NCI-H2171 treated with DMSO at 0.1 percent for 48 hours (cell line): ENCODE data around the gene VAMP8.
"Not testable (repeated sequence)": the region's sequence is repeated elsewhere in the genome, so short reads cannot be mapped to it uniquely, and the experiment has no call there.

Experiments
- DNase-seq: peaks from one replicate; lab custom pipeline; 2025; lab: John Stamatoyannopoulos, UW

VAMP8 gene

DNA sequence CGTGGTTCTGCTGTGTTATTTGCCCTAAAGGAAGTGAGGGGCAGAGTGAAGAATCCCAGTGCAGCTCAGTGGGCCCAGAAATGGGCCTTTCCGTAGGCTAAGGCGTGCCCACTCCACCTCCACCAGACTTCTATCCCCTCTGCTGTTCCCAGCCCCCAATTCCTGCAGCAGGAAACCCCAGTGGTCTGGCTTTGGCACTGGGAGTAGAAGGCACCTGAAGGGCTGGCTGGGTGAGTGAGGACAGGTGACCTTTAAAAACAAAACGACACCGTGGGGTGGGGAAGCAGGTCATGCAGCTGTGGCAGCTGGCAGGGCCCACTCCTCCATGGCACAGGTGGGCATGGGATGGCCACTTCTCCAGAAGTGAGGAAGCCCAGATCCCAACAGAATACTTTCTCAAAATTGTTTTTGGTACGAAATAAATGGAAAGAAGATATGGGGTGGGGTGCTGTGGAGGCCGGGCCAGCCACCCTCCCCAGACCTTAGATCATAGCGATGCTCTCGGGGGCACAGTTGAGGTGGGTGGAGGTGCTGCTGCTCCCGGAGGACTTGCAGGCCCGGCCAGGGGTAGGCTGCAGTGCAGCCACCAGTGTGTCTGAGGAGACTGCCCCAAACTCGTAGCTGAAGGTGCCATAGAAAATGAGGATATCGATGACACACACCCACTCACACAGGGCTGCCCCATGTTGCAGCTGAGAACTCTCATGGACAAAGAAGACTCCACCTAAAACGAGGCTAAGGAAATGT, 21.4 kb downstream of the VAMP8 start:
- no peak for DNase-seq

DNA sequence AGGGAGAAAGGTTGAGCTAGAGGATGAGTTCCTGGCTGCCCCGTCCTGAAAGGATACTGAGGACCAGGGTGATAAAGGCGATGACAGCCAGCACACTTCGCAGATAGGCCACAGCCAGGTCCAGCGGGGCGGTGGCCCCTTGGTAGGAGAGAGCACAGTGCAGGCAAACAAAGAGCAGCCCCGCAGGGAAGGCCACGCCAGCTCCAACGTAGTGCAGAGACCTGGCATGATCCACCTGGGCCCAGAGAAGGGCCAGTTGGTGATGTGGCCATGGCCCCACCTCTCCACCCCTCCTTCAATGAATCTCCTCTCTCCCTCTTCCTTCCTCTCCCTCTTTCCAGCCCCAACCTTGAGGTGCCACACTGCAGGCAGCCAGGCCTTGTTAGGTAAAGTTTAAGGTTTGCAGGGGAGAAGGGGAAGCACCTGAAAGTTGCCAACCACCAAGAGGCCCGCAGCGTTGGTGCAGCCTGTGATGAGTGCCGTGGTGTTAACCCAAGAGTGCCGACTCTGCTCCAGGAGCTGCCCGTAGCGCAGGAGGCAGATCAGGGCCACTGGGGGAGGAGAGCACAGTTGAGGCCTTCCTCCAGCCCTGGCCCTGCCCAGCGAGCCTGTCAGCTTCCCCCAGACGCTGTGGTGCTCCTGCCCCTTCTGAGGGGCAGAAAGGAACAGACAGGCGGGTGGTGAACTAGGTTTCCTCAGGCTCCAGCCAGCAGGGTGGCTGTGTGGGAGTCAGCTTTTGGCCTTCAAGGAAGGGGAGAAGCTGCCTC, 22.3 kb downstream of the VAMP8 start:
- DNase-seq: no peak

DNA sequence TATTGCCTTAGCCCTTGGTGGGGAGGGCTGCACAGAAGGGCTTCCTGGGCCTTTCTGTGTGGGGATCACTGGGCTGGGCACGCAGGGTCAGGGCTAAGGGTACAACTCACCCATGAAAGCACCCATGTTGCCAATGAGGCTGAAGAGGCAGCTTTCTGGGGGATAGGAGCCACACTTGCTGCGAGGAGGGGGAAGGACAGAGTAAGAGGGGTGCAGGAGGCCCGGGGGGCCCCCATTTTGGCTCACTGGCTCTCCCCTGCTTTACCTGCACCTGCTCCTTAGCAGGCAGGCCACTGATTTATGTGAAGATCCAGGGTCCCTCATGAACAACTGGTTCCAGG, 22.8 kb downstream of the VAMP8 start:
- DNase-seq: no peak

- no peak for DNase-seq
Observed at GRCh38 chr2:85600951-85601770, 23.8 kb downstream of the VAMP8 start.

DNA sequence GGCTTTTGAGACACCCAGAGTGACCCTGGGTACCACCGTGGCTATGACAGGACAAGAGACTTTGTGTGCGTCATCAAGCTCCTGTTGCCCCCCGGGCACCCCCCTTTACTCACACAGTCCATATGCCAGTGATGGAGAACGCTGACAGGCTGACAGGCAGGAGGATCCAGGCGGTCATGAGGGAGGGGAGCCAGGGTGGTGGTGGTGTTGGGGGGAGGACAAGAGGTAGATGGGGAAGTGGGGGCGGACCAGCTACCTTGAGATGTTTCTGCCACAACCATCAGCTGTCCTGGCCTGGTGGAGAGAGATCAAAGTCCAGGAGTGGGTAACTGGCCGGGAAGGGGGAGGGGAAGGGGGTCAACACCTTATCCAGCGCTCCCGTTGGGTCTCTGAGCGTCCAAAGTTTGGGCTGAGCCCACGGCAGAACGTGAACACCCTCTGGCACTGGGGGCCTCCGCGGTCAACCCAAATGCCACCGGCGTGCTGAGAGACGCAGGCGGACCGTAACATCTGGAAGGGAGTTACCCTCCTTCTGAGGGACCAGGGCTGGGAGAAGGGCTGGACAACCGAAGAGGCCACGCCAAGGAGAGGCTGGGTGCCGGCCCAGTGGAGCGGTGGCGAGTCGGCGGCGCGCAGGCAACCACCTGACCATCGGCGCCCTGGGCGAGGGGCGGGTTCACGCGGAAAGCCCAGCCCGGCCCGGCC, 24.5 kb downstream of the VAMP8 start:
- DNase-seq: no peak

DNA sequence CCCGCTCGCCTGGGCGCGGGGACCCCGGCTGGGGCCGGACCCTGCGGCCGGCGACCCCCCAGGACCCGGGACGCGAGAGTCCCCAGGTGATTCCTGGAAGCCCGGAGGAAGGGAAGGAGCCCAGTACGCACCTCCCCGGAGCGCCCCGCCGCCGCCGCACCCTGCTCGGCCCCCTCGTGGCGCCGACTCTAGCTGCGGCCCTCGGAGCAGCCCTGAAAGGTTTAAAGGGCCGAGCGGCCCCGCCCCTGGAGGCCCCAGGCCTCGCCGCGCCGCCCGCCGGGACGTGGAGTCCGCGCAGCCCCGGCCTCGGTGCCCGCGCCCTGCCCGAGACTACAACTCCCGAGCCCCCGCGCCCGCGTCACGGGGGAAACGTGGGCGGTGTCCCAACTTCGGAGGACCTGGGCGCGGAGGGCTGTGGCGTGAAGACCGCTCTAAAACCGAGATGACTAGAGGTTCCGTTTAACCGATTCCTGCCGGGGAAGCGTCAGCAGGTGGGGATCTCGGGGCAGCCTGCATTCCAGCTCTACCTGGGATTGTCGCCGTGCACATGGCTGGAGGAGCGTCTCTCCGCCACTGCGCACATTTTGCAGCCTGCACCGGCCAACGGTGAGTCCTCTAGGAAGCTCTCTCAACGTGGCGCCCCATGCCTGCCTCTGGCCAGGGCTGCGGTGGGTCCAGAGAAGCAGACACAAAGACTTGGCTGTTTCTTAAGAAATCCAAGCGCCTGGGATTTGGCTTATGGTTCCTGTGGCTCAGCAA, 25.3 kb downstream of the VAMP8 start, which contains the start of gene TMEM150A:
TMEM150A (minus strand) TSS at position 223 of the 759 bp plus-strand sequence. CDS start 750 bp downstream, outside the sequence.
- DNase-seq: peak; percentile 75

GRCh38 chr2:85604133-85604444, 26.7 kb downstream of the VAMP8 start:
- not testable (repeated sequence) for DNase-seq

DNA sequence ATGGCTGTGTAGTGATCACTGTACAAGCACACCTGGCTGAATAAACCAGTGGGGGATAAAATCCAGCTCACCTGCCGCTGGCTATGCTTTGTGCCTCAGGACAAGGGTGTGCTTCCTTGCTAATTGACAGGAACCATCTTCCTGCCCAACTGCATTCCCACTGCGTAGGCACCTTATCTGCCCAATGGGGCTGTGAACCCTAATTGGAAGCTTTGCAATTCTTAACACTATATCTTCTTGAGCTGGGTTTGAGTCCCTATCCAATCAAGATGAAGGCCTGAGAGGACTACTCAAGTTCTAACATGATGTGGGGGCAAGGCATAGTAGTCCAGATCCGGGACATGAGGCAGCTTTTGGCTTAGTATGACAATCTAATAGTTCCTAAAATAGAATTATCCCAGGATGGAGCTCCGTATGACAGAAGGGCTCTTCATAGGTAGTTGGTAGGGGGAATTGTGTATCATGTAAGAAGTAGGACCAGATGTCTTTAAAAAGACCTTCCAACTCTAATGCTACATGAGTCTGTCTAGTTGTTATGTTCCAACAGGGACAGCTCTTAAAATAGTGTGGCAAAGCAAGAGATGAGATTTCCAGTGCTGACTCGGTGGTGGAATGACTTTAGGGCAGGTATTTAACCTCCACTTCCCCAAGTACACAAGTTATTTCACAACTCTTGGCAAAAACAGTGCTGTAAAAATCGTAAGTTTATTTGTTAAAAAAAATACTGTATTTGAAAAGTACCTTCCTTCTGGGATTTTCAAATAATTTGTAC, 27.4 kb downstream of the VAMP8 start:
- no peak for DNase-seq

GRCh38 chr2:85605406-85606115, 28.2 kb downstream of the VAMP8 start:
- no peak for DNase-seq

DNA sequence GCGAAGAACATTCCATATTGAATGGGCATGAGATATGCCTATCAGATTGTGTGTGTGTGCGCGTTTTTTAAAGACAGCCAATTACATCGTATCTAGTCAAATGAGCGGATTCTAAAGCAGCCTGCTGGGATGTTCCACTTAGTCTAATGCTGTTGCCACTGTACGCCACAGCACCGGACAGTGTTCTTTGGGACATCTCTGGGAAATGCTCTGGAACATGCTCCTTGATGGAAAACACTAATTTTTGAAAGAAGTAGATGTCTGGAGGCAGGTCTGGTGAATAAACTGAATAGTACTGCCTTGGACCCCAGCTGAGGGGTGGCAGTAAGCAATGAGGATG, 28.7 kb downstream of the VAMP8 start:
- no peak for DNase-seq

DNA sequence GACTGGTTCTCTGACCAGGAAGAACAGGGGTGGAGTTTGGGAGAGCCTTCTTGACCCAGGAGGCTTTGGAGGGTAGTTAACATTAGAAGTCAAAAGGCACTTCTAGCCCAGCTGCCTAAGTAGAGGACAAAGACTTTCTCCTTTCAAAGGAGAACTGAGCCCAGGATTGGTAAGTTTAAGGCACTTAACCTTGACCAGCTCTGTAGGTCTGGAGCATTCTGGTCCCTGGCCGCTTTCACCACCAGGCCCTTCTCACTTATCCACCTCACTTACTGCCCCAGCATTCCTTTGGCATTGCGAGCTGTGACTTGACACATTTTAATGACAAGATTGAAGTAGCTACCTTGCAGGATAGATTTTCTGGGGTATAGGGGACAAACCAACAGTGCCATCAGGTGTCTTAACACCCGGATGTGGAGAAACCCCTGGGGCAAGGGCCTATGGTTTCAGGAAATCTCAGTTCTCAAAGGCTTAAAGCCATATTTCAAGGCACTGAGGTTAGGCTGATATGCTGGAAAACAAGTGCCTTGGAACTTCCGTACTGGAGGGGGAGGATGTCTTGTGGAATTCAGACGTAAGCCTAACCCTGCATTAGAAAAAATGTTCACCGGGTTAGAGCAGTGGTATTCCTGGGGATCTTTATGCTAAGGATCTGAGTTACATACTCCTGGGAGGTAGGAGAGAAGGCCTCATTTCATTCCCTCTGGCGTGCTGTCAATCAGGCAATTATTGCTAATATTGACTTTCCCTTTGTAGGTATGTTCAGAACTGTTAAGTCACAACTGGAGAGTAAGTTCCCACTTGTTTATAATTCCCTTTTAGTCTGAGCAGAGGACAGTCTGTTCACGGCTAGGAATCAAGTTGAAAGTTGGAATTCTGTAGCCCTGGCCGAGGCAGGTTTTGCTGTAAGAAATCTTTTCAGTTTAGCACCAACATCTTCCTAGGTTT, 30.2 kb downstream of the VAMP8 start:
- no peak for DNase-seq

DNA sequence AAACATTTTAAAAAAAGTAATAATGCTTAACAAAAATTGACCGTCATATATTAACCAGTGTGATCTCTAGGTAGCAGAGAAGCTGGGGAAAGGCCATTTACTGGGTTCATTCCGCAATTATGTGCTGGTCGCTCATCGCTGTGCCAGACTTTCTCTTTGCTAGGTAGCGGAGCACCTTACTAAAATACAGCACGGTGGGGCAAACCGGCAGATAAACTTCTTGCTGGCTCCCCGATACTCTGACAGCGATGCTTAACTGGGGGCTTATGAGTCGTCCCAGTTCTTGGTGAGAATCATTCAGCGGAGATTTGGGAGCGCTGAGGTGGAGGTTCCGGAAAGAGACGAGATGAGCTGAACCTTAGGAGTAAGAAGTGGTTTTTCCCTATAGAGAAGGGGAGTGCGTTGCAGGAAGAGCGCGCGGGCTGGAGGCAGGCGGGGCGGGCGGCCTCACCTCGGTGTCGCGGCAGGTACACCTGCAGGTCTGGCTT, 33.9 kb downstream of the VAMP8 start:
- no peak for DNase-seq

DNA sequence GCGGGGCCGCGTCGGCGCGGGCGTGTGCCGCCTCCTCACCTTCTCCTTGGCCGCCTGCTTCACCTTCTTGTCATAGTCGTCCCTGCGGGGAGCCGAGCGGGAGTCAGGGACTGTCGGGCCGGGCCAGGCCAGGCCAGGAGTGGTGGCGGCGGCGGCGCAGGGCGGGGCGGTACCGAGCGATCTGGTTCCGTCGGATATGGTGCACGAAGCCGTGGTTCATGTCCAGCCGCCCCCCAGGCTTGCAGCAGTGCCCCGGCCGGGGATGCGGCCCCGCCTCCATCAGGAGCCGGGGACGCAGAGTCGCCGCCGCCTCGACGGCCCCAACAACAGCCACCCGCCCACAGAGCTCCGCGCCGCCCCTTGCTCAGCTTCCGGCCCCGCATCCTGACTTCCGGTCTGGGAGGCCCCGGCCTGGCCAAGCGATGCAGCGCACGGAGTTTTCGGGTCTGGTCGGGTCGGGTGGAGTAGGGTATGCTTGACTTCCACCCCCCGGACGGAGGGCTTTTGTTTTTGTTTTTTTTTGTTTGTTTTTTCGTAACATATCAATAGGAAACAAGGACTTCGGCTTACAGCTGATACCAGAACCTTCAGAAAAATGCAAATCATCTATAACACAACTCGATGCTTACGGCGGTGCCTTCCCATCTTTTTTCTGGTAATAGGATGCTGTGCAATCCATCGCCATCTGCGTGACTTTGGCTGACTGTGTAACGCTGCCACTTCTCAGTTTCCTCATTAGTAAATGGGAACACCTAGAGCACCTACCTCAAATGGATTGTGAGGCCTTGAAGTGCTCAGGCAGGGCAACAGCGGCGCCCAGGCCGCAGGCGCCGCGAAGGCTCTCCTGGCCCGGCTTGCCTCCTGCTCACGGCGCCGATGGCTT, 34.6 kb downstream of the VAMP8 start, which contains the start of gene C2orf68:
C2orf68 (minus strand) TSS at position 362 of the 883 bp plus-strand sequence; CDS start at position 280, 82 bp downstream.
- DNase-seq: peak; percentile 92

- DNase-seq: no peak
Observed at GRCh38 chr2:85613717-85614515, 36.5 kb downstream of the VAMP8 start.

GRCh38 chr2:85614757-85615156, 37.4 kb downstream of the VAMP8 start:
- not testable (repeated sequence) for DNase-seq

DNA sequence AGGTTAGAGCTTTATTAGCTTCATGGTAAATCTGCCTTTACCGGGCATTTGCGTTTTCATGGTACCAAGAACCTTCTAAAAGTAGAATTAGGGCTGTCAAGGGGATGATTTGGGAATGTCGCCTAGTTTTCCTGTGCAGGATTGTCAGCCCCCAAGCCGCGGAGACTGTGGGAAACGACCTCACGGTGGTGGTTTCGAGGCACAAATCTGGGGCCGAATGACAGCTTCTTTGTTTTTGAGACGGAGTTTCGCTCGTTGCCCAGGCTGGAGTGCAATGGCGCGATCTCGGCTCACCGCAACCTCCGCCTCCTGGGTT, 38.0 kb downstream of the VAMP8 start:
- DNase-seq: no peak

DNA sequence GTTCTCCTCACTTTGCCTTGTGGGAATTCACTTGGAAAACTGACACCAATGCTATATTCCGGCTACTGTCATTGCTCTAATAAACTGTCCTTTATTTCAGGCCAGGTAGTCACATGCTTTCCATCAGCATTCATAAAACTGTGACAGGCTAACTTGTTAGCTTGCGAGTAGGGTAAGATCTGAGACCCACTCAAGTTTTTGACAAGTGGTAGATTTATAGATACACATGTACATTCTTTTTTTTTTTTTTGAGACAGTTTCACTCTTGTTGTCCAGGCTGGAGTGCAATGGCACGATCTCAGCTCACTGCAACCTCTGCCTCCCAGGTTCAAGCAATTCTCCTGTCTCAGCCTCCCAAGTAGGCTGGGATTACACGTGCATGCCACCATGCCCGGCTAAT, 40.3 kb downstream of the VAMP8 start:
- not testable (repeated sequence) for DNase-seq
